GM12878 (cell line): ENCODE data around the gene BMP7. TPM values are rescaled to one million over a fixed set of nuclear protein-coding genes. Genes with fewer than 3 reads are reported as not detected.

ENCODE experiments used
- ATAC-seq: fragments of 200-7000 bp; cut with Tn5 transposase; 3 replicates; pipeline ENCODE4 v1.9.1; 2020; ENCODE audit warnings: mild to moderate bottlenecking, moderate library complexity
- BruUV-seq: library from RNA; stranded (reverse); fragments of 400-500 nt; replicated peaks from 2 replicates; lab custom pipeline; 2021; lab: Mats Ljungman, UMichigan
- CTCF ChIA-PET: fragments of 300-600 bp; sonication (Branson Sonifier 250); formaldehyde crosslinking; extraction: SDS; loops from one replicate; lab custom pipeline; 2021; ENCODE audit warnings: inconsistent platforms; lab: Yijun Ruan, JAX
- POLR2A ChIA-PET: fragments of 350-600 bp; formaldehyde crosslinking; extraction: SDS; loops from one replicate; lab custom pipeline; 2021; ENCODE audit warnings: inconsistent platforms; lab: Charles Lee
- RAD21 ChIA-PET: fragments of 300-600 bp; sonication (Branson Sonifier 250); formaldehyde crosslinking; loops from one replicate; lab custom pipeline; 2023; ENCODE audit warnings: antibody characterized with exemption; ENCODE audit not compliant: unreplicated experiment; lab: Charles Lee
- SMC1A ChIA-PET: fragments of 300-600 bp; sonication (Branson Sonifier 250); formaldehyde crosslinking; loops from one replicate; lab custom pipeline; 2023; ENCODE audit not compliant: unreplicated experiment, uncharacterized antibody; lab: Charles Lee
- DNase-seq: peaks from one replicate; pipeline ENCODE4 v3.0.0-alpha.2; 2011; ENCODE audit warnings: low read depth, low spot score
- FAIRE-seq: peaks from 3 replicates; lab custom pipeline; 2011; peaks lifted over from hg19 to GRCh38; lab: Jason Lieb, UNC
- H2AFZ ChIP-seq: 2 replicates; pipeline ENCODE4 v1.6.0; 2011; ENCODE audit warnings: low read depth, low read length, control low read depth; ENCODE audit not compliant: control insufficient read depth
- H3K27ac ChIP-seq: 2 replicates; pipeline ENCODE4 v1.5.1; 2011; ENCODE audit warnings: control low read depth; ENCODE audit not compliant: control insufficient read depth, insufficient read depth
- H3K27me3 ChIP-seq, 2 experiments: replicated peaks in 1 of 2; 2 replicates each; pipeline versions ENCODE4 v1.6.0 to v1.6.1; 2011; ENCODE audit warnings: low read length in 1 of 2; ENCODE audit not compliant: control insufficient read depth in 2 of 2, insufficient read depth in 2 of 2
- H3K36me3 ChIP-seq, 2 experiments: 2 replicates each; pipeline ENCODE4 v1.5.1; 2011; ENCODE audit warnings: low read length in 1 of 2; ENCODE audit not compliant: control insufficient read depth in 2 of 2, insufficient read depth in 2 of 2
- H3K4me1 ChIP-seq: 2 replicates; pipeline ENCODE4 v1.6.1; 2011; ENCODE audit warnings: mild to moderate bottlenecking, low read length, moderate library complexity, mixed read lengths; ENCODE audit not compliant: control insufficient read depth, insufficient read depth
- H3K4me2 ChIP-seq: 2 replicates; pipeline ENCODE4 v1.6.0; 2011; ENCODE audit warnings: control low read depth; ENCODE audit not compliant: control insufficient read depth, insufficient read depth
- H3K4me3 ChIP-seq: fragments of 200-600 bp; sonication (generic); 2 replicates; pipeline ENCODE4 v1.5.1; 2016
- H3K79me2 ChIP-seq: 2 replicates; pipeline ENCODE4 v1.6.0; 2011; ENCODE audit warnings: low read length; ENCODE audit not compliant: control insufficient read depth, insufficient read depth
- H3K9ac ChIP-seq: 2 replicates; pipeline ENCODE4 v1.8.0; 2011; ENCODE audit warnings: low read length, control low read depth, mixed read lengths; ENCODE audit not compliant: control insufficient read depth, insufficient read depth
- H3K9me3 ChIP-seq: replicated peaks from 3 replicates; pipeline ENCODE4 v1.5.1; 2011; ENCODE audit warnings: mild to moderate bottlenecking, low read length; ENCODE audit not compliant: control insufficient read depth, insufficient read depth
- H4K20me1 ChIP-seq: 2 replicates; pipeline ENCODE4 v1.6.0; 2011; ENCODE audit not compliant: control insufficient read depth, insufficient read depth
- CHD4 ChIP-seq: fragments of 200-600 bp; sonication (generic); IDR thresholded peaks from 2 replicates; pipeline ENCODE4 v1.6.1; 2016; ENCODE audit warnings: mild to moderate bottlenecking
- EP300 ChIP-seq, 2 experiments: fragments of 150-350 bp in 1 of 2; IDR thresholded peaks; 2 replicates each; pipeline ENCODE4 v1.6.1; 2011 to 2012; ENCODE audit warnings: low read depth in 2 of 2, low read length in 2 of 2, borderline replicate concordance in 1 of 2, improper control_type of control experiment in 1 of 2, inconsistent platforms in 1 of 2; ENCODE audit not compliant: control insufficient read depth in 1 of 2
- ETV6 ChIP-seq, 2 experiments: fragments of 450-650 bp in 1 of 2; IDR thresholded peaks in 1 of 2; conservative IDR thresholded peaks in 1 of 2; 2 replicates each; pipeline ENCODE4 v1.6.1; 2014; ENCODE audit warnings: antibody characterized with exemption in 1 of 2, borderline replicate concordance in 1 of 2, low read depth in 1 of 2, mild to moderate bottlenecking in 1 of 2, moderate library complexity in 1 of 2
- IRF4 ChIP-seq: IDR thresholded peaks from 2 replicates; pipeline ENCODE4 v1.6.1; 2011; ENCODE audit warnings: low read depth, low read length
- NFIC ChIP-seq: IDR thresholded peaks from 2 replicates; pipeline ENCODE4 v1.6.1; 2012; ENCODE audit warnings: low read depth, mild to moderate bottlenecking, inconsistent platforms, low read length, moderate library complexity
- NFXL1 ChIP-seq: fragments of 450-650 bp; IDR thresholded peaks from 2 replicates; pipeline ENCODE4 v1.6.1; 2017; ENCODE audit warnings: antibody characterized with exemption, mild to moderate bottlenecking, borderline replicate concordance
- PML ChIP-seq: IDR thresholded peaks from 2 replicates; pipeline ENCODE4 v1.6.1; 2012; ENCODE audit warnings: low read length, inconsistent platforms
- PRDM15 ChIP-seq: fragments of 450-650 bp; formaldehyde crosslinking; IDR thresholded peaks from 2 replicates; pipeline ENCODE4 v1.4.0; 2020; ENCODE audit warnings: mild to moderate bottlenecking, moderate library complexity
- RELB ChIP-seq: fragments of 450-650 bp; IDR thresholded peaks from 2 replicates; pipeline ENCODE4 v1.6.1; 2017; ENCODE audit warnings: low read depth, mild to moderate bottlenecking, moderate library complexity
- SREBF2 ChIP-seq: IDR thresholded peaks from 2 replicates; pipeline ENCODE4 v1.6.1; 2012; ENCODE audit warnings: mild to moderate bottlenecking, low read length
- ZBED1 ChIP-seq: IDR thresholded peaks from 2 replicates; pipeline ENCODE4 v1.6.1; 2016; ENCODE audit warnings: borderline replicate concordance
- WGBS: methylation state at CpG from one replicate; pipeline ENCODE4 v1.1.6; 2016; ENCODE audit warnings: low lambda C conversion rate; ENCODE audit not compliant: insufficient replicate concordance, insufficient coverage; ENCODE audit errors: missing lambda C conversion rate; 5-methylcytosine and 5-hydroxymethylcytosine counted together
- in situ Hi-C: fragments of 300-500 bp; cut with MboI; formaldehyde crosslinking; loops from 9 replicates; pipeline ENCODE4 v1.14.3; 2018; ENCODE audit warnings: mixed read lengths
- intact Hi-C: fragments of 100-400 bp; cut with micrococcal nuclease; formaldehyde crosslinking; loops from one replicate; pipeline ENCODE4 v1.14.2; 2022; ENCODE audit not compliant: unreplicated experiment
- polyA plus RNA-seq, 11 experiments: library from polyadenylated mRNA; depleted of rRNA in 4 of 11; unstranded in 6 of 11; stranded (reverse) in 5 of 11; fragments of >200 nt; fragmentation: Nextera tagmentation in 4 of 11; fragmentation: Illumina TruSeq in 1 of 11; extraction: Ambion mirVana in 4 of 11; extraction: Trizol in 1 of 11; gene quantifications; 1 replicate in 1 of 11; 2 replicates in 10 of 11; pipeline versions ENCODE4 v1.2.1 to v1.2.3, GENCODE V29; 2011 to 2016; ENCODE audit warnings: inconsistent platforms in 2 of 11, missing spikeins in 2 of 11, low read depth in 1 of 11
- total RNA-seq, 4 experiments: library from RNA; depleted of rRNA in 3 of 4; stranded (reverse); fragments of >200 nt in 3 of 4; fragmentation: Illumina TruSeq in 1 of 4; extraction: Trizol in 1 of 4; gene quantifications; 2 replicates each; pipeline versions ENCODE4 v1.2.1 to v1.2.3, GENCODE V29; 2013 to 2021

Gene BMP7
- total and polyA plus RNA-seq, 10 of the 15 experiments (the other 5 are each of a cell fraction or from before 2014, with no cell fraction given), result 0.18 to 0.51 (median 0.28) TPM; not detected in 7

- Histone ChIP-seq H3K79me2 (no peaks in the 10 kb centered on the region), H3K4me1 (no peaks in the 10 kb centered on the region)
- DNase-seq, result no peak
These were observed 3.4 kb downstream of the BMP7 start for GRCh38 chr20:57262784-57263609.

GRCh38 chr20:57262301-57262700 is 4.1 kb downstream of the BMP7 start:
- ChIA-PET POLR2A (no interaction called here), SMC1A (no interaction called here), RAD21 (no interaction called here), CTCF (no interaction called here)
- WGBS, result 30% methylated on average over 10 of the region's 10 CpGs
- no TSS peak for BruUV-seq
- H2AFZ ChIP-seq, result no peak overlapping the region
- DNase-seq (no peak), FAIRE-seq (no peak), ATAC-seq (no peak)
- H4K20me1 ChIP-seq, result no peaks in the 10 kb centered on the region
- no peaks in the 10 kb centered on the region for H3K9me3 ChIP-seq
- no peak overlapping the region for H3K27ac ChIP-seq
- in situ Hi-C loops (no loop called here), intact Hi-C loops (no loop called here)
- no peaks in the 10 kb centered on the region for H3K4me1 ChIP-seq
- no peak overlapping the region for H3K9ac ChIP-seq
- peaks cover 4 to 17% of the 10 kb centered on the region in 2 experiments for H3K27me3 ChIP-seq
- H3K4me2 ChIP-seq, result no peak overlapping the region
- H3K79me2 ChIP-seq, result no peaks in the 10 kb centered on the region
- no peak overlapping the region for H3K4me3 ChIP-seq
- H3K36me3 ChIP-seq, result no peaks in the 10 kb centered on the region
- TF ChIP-seq IRF4 (no peak), ZBED1 (no peak), EP300 (IDR thresholded peaks at IDR 0.05; ENCODE audit: borderline replicate concordance in 1 of 2, control insufficient read depth in 1 of 2, low read depth in 2 of 2, low read length in 2 of 2) (no peak), RELB (no peak), PRDM15 (CRISPR knock-in tag) (no peak), NFIC (no peak), PML (no peak), CHD4 (no peak)

More at GRCh38 chr20:57262784-57263609, 3.4 kb downstream of the BMP7 start:
- TF ChIP-seq ETV6 (conservative IDR thresholded peaks at IDR 0.05 in 1 of 2, IDR thresholded peaks at IDR 0.05 in 1 of 2; ENCODE audit: borderline replicate concordance in 1 of 2, low read depth in 1 of 2) (0 out of 4 replicates have a peak, but pooled peaks of 1 of the 2 experiments have one; percentile 36), SREBF2 (no peak), NFXL1 (peak; percentile 84)
- ATAC-seq, result no peak
- ChIA-PET SMC1A (no interaction called here), RAD21 (no interaction called here), CTCF (no interaction called here), POLR2A (no interaction called here)
- H2AFZ ChIP-seq, result no peak overlapping the region
- H3K9me3 ChIP-seq, result no peaks in the 10 kb centered on the region
- no peak overlapping the region for H3K4me3 ChIP-seq
- peaks cover 4 to 19% of the 10 kb centered on the region in 2 experiments for H3K27me3 ChIP-seq
- no peaks in the 10 kb centered on the region for H4K20me1 ChIP-seq
- no peak for FAIRE-seq
- no TSS peak for BruUV-seq
- H3K4me2 ChIP-seq, result no peak overlapping the region
- no peak overlapping the region for H3K27ac ChIP-seq
- no peaks in the 10 kb centered on the region for H3K36me3 ChIP-seq
- intact Hi-C loops, result no loop called here
- no peak overlapping the region for H3K9ac ChIP-seq
- in situ Hi-C loops, result no loop called here
- WGBS, result 8% methylated on average over 10 of the region's 10 CpGs
